ENCODE measurements around the gene ABCA2.

DNA sequence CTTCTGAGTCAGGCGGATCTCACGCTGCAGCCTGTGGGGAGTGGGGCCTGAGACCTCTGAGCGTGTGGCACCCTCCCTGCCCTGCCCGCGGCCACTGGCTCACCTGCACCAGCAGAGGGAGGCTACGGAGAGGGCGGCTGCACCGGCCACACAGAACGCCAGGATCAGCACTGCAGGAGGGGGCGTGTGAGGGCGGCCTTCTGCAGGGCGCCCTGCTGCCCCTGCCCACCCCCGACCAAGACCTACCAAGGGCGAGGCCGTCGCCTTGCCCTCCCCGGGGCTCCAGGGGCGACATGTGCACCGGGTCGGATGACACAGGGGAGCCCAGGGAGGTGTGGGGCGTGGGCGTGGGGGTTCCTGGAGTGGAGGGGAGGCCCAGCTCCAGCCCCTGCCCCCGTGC lies 12.5 kb upstream of the ABCA2 start:
- TF ChIP-seq CTCF (IDR thresholded peaks at IDR 0.05; ENCODE audit: insufficient read depth, low read depth, low read length) (no peak), EZH2 (IDR thresholded peaks at IDR 0.05; ENCODE audit: insufficient read depth, low read length) (no peak)
